Natural killer cell treated with Interleukin-12 subunit alpha and Interleukin-12 subunit beta and Interleukin-15 and Interleukin-18, amount 100 ng/mL, for 72 hours (primary cell): ENCODE measurements around the gene NISCH. TPM values are rescaled to one million over a fixed set of nuclear protein-coding genes. Genes with fewer than 3 reads are reported as not detected.

ENCODE experiments used
- ATAC-seq, 2 donors: fragments of 150-1000 bp; cut with Tn5 transposase in 1 of 2; sonication (Bioruptor Pico), chemical (Tn5 transposase) in 1 of 2; 2 replicates each; pipeline ENCODE4 v1.10.0; 2021
- DNase-seq: peaks from one replicate; pipeline ENCODE4 v3.0.0; 2022; ENCODE audit warnings: low spot score
- H3K27ac Mint-ChIP-seq, 2 donors: 1 replicate in 1 of 2; 2 replicates in 1 of 2; pipeline ENCODE4 v1.8.0; 2022; ENCODE audit warnings: mixed read lengths in 2 of 2, mild to moderate bottlenecking in 1 of 2, moderate library complexity in 1 of 2
- H3K27me3 Mint-ChIP-seq, 2 donors: 1 replicate in 1 of 2; 2 replicates in 1 of 2; pipeline ENCODE4 v1.8.0; 2022; ENCODE audit warnings: mixed read lengths in 2 of 2
- H3K36me3 Mint-ChIP-seq: one replicate; pipeline ENCODE4 v1.8.0; 2022; ENCODE audit warnings: mixed read lengths
- H3K4me1 Mint-ChIP-seq, 2 donors: 1 replicate in 1 of 2; 2 replicates in 1 of 2; pipeline ENCODE4 v1.8.0; 2022; ENCODE audit warnings: low read depth in 2 of 2, mixed read lengths in 2 of 2, mild to moderate bottlenecking in 1 of 2
- H3K4me3 Mint-ChIP-seq: one replicate; pipeline ENCODE4 v1.8.0; 2022; ENCODE audit warnings: mixed read lengths
- H3K9me3 Mint-ChIP-seq: 2 replicates; pipeline ENCODE4 v1.8.0; 2022; ENCODE audit warnings: mixed read lengths
- total RNA-seq, 2 donors: library from RNA; stranded (reverse); gene quantifications; one replicate each; pipeline ENCODE4 v1.2.3, GENCODE V29; 2022

Gene NISCH
- total RNA-seq, 2 donors from 2014 or later = 72.5 to 116 TPM

GRCh38 chr3:52458770-52459545, 3.6 kb downstream of the NISCH start:
- Mint-ChIP-seq H3K4me1 (peaks cover 44 to 54% of the 10 kb centered on the region in 2 donors), H3K27ac (peak overlapping the region in 1 of 2 donors; percentile 74), H3K36me3 (no peaks in the 10 kb centered on the region), H3K27me3 (no peaks in the 10 kb centered on the region), H3K4me3 (peak overlapping the region; percentile 33), H3K9me3 (no peaks in the 10 kb centered on the region)
- DNase-seq = no peak
- ATAC-seq = peak; percentile 75 to 77

- no peak overlapping the region for H3K4me3 Mint-ChIP-seq
- no peaks in the 10 kb centered on the region for H3K36me3 Mint-ChIP-seq
- peaks cover 28 to 38% of the 10 kb centered on the region in 2 donors for H3K4me1 Mint-ChIP-seq
- no peak overlapping the region for H3K27ac Mint-ChIP-seq
- H3K9me3 Mint-ChIP-seq = no peaks in the 10 kb centered on the region
- DNase-seq (no peak), ATAC-seq (no peak)
- no peaks in the 10 kb centered on the region for H3K27me3 Mint-ChIP-seq
Measured at GRCh38 chr3:52461874-52462273, 6.5 kb downstream of the NISCH start.

DNA sequence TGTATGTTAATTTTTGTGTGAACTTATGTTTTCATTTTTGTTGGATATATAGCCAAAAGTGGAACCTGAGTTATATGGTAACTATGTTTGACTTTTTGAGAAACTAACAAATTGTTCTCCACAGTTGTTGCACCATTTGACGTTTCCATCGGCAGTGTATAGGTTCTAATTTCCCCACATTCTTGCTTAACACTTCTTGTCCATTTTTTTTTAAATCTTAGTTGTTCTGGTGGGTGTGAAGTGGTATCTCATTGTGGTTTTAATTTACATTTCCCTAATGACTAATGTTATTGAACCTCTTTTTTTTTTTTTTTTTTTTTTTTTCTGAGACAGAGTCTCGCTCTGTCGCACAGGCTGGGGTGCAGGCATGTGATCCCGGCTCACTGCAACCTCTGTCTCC, 8.0 kb downstream of the NISCH start:
- no peak for DNase-seq
- ATAC-seq = peak; percentile 54 to 82
- Mint-ChIP-seq H3K36me3 (no peaks in the 10 kb centered on the region), H3K9me3 (no peaks in the 10 kb centered on the region), H3K4me3 (peak overlapping the region; percentile 46), H3K27me3 (no peaks in the 10 kb centered on the region), H3K27ac (peak overlapping the region; percentile 45 to 90), H3K4me1 (peaks cover 16 to 26% of the 10 kb centered on the region in 2 donors)

GRCh38 chr3:52468336-52468735, 12.9 kb downstream of the NISCH start:
- H3K36me3 Mint-ChIP-seq = no peaks in the 10 kb centered on the region
- DNase-seq (no peak), ATAC-seq (no peak)
- H3K4me1 Mint-ChIP-seq = peaks cover 1 to 11% of the 10 kb centered on the region in 2 donors
- H3K27me3 Mint-ChIP-seq = no peaks in the 10 kb centered on the region
- peak overlapping the region in 1 of 2 donors; percentile 11 for H3K27ac Mint-ChIP-seq
- H3K9me3 Mint-ChIP-seq = no peaks in the 10 kb centered on the region
- H3K4me3 Mint-ChIP-seq = no peak overlapping the region

DNA sequence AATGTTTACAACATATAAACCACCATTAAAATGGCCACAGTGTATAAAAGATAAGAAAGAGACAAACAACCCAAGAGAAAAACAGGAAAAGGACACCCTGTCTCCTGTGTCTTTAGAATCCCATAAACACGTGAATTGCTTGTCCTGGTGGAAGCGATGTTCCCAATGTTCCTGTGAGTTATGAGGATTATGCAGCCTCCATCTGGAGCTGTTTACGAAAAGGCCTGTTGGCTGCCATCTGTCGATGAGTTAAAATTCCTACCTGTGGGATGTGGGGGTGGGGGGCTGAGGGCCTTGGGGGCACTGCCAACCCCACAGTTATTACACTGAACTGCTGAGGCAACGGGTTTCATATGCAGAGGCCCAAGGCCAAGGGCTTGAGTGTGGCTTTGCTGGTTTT, 13.6 kb downstream of the NISCH start:
- Mint-ChIP-seq H3K4me1 (peaks cover 0 to 10% of the 10 kb centered on the region in 2 donors), H3K27ac (no peak overlapping the region), H3K4me3 (no peak overlapping the region), H3K27me3 (no peaks in the 10 kb centered on the region), H3K36me3 (no peaks in the 10 kb centered on the region), H3K9me3 (no peaks in the 10 kb centered on the region)
- DNase-seq = no peak
- no peak for ATAC-seq

- Mint-ChIP-seq H3K36me3 (no peaks in the 10 kb centered on the region), H3K4me1 (peaks cover 0 to 9% of the 10 kb centered on the region in 2 donors), H3K27ac (no peak overlapping the region), H3K9me3 (no peaks in the 10 kb centered on the region), H3K4me3 (no peak overlapping the region), H3K27me3 (no peaks in the 10 kb centered on the region)
- DNase-seq = no peak
- no peak for ATAC-seq
Measured at GRCh38 chr3:52470920-52471319, 15.5 kb downstream of the NISCH start.

GRCh38 chr3:52471371-52472238, 16.2 kb downstream of the NISCH start:
- Mint-ChIP-seq H3K9me3 (no peaks in the 10 kb centered on the region), H3K27ac (no peak overlapping the region), H3K4me1 (peaks cover 0 to 8% of the 10 kb centered on the region in 2 donors), H3K27me3 (no peaks in the 10 kb centered on the region), H3K36me3 (no peaks in the 10 kb centered on the region), H3K4me3 (no peak overlapping the region)
- ATAC-seq (peak; percentile 36 to 48), DNase-seq (no peak)

DNA sequence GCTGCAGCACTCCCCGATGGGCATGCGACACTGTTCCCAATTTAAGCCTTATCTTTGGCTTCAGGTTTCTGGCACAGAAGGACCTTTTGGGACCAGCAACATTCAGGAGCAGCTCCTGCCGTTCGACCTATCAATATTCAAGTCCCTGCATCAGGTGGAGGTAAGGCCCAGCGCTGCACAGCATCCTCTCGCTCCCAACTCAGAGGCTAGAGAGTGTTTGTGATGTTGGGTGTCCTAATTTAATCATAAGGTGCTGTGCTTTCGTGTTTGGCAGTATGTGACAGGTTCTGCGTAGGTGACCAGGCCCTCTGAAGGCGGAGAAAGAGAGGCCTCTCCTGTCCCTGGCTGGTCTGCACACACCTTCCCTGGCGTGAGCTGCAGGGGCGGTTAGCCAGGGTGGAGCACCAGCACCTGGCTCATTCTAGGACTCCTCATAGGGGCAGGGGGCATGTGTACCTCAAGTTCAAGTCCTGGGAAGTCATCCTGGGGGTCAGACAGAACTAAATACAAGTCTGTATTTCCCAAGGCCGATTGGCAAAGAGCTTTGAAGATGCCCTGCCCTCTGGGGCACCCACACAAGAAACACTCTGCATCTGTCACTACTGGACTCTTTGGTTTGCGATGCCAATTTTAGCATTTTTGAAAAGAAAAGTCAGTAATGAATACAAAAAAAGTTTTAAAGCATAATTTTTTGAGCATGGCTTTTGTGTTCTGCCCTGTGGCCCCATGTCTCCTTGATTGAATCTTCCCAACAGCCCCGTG, 17.0 kb downstream of the NISCH start:
- DNase-seq (no peak), ATAC-seq (no peak)
- Mint-ChIP-seq H3K27ac (no peak overlapping the region), H3K4me3 (no peak overlapping the region), H3K9me3 (no peaks in the 10 kb centered on the region), H3K27me3 (no peaks in the 10 kb centered on the region), H3K36me3 (no peaks in the 10 kb centered on the region), H3K4me1 (peaks cover 0 to 8% of the 10 kb centered on the region in 2 donors)

DNA sequence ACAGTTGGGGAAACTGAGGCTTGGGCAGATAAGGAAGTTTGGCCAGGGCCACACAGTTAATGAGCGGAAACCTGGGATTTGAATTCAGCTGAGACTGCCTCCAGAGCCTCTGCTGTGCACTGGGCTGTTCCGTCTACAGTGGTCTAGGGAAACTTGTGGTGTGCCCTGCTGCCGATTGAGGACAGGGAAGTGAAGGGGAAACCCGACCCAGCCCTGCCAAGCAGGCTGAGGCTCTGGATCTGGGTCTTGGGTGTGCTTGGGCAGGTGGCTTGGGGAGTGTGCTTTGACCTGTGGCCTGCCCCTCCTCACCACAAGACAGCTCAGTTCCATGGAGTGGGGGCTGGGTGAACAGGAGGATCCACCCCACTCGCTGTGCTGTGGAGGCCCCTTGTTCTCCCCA, 17.6 kb downstream of the NISCH start:
- DNase-seq (no peak), ATAC-seq (no peak)
- H3K27ac Mint-ChIP-seq = no peak overlapping the region
- no peaks in the 10 kb centered on the region for H3K9me3 Mint-ChIP-seq
- H3K36me3 Mint-ChIP-seq = no peaks in the 10 kb centered on the region
- no peaks in the 10 kb centered on the region for H3K27me3 Mint-ChIP-seq
- no peak overlapping the region for H3K4me3 Mint-ChIP-seq
- H3K4me1 Mint-ChIP-seq = peaks cover 0 to 8% of the 10 kb centered on the region in 2 donors

DNA sequence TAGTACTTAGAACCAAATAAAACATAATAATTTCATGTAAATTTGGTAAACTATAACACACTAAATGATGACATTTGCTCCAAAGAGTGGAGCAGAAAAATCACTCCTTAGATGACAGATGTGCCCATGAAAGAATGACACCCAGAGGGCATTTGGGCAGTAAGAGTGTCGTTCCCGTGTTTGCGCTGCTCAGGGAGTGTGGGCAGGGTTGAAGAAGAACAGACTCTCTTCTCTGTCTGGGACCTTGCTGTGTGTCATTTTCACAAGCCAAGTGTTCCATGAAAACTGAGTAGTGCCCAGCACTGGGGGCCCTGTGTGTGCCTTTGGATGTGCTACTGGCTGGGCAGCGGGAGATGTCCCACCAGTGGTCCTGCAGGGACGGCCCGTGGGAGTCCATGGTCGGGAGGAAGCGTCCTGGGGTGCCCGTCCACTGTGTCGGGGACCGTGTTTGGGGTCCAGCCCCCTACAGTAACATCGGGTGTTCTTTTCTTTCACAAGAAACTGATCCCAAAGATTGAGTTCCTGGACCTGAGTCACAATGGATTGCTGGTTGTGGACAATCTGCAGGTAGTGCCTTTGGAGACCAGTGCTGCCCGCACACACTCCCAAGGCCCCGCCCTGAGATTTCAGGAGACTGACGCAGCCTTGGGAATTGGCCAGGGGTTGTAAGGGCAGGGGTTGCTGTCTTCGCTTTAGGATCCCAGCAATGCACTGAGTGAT, 21.8 kb downstream of the NISCH start:
- no peaks in the 10 kb centered on the region for H3K27me3 Mint-ChIP-seq
- H3K9me3 Mint-ChIP-seq = no peaks in the 10 kb centered on the region
- no peak overlapping the region for H3K4me3 Mint-ChIP-seq
- no peak overlapping the region for H3K27ac Mint-ChIP-seq
- DNase-seq (no peak), ATAC-seq (no peak)
- H3K4me1 Mint-ChIP-seq = peaks cover 0 to 1% of the 10 kb centered on the region in 2 donors
- H3K36me3 Mint-ChIP-seq = no peaks in the 10 kb centered on the region

DNA sequence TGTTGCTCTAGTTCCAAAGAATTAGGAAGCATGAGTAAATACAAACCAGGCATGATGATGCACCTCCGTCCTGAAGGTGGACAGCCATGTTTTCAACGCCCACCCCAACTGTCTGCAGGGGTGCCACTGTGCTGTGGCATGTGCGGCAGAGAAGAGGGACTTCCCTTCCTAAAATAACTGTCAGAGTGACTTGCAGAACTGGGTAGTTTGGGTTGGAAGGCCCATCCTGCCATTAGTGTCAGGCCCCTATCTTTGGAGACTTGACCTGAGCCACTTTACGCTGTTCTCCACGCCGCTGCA, 22.3 kb downstream of the NISCH start:
- ATAC-seq (no peak), DNase-seq (no peak)
- Mint-ChIP-seq H3K4me1 (no peaks in the 10 kb centered on the region), H3K4me3 (no peak overlapping the region), H3K36me3 (no peaks in the 10 kb centered on the region), H3K27ac (no peak overlapping the region), H3K27me3 (no peaks in the 10 kb centered on the region), H3K9me3 (no peaks in the 10 kb centered on the region)

DNA sequence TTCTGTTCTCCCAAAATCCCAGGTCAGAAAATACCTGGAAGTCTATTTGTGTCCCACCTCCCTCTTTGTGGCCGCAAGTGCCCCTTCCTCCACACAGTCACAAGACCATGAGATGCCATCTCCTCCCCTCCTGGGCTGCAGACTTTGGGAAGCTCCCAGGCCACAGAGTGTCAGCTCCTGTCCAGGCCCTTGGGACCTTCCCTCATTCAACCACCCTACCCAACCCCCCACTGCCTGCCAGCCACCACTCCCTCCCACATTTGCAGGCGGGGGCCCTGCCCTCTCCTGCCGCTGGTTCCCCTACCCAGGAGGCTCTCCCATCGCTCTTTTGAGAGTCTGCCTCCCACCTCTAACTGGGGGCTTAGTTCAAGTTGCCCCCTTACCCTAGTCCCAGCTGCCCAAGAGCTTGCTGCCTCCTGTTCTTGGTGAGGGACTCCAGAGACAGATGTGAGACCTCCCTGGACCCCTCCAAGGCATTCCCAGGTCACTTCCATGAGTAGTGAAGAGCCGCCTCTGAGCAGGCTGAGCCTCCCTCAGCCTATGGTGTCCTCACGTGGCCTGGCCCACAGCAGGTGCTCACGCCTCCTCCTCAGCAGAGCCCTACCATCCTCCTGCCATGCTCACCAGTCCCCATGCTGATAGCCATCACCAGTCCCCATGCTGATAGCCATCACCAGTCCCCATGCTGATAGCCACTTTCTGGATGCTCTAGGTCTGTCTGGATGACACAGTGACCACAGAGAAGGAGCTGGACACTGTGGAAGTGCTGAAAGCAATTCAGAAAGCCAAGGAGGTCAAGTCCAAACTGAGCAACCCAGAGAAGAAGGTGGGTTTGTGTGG, 23.9 kb downstream of the NISCH start:
- H3K36me3 Mint-ChIP-seq = no peaks in the 10 kb centered on the region
- no peaks in the 10 kb centered on the region for H3K4me1 Mint-ChIP-seq
- peak in 1 of 2 donors; percentile 33 for ATAC-seq
- H3K27ac Mint-ChIP-seq = peak overlapping the region in 1 of 2 donors; percentile 50
- no peak overlapping the region for H3K4me3 Mint-ChIP-seq
- no peak for DNase-seq
- H3K9me3 Mint-ChIP-seq = no peaks in the 10 kb centered on the region
- no peaks in the 10 kb centered on the region for H3K27me3 Mint-ChIP-seq
